SW480 (cell line): Measurements from ENCODE around the gene ZMYND15.

ENCODE experiments used
- DNase-seq: peaks from one replicate; pipeline ENCODE4 v3.0.0-alpha.2; 2016; ENCODE audit warnings: low spot score

The ZMYND15 gene

GRCh38 chr17:4743898-4744297 lies 4.3 kb downstream of the ZMYND15 start:
- no peak for DNase-seq

GRCh38 chr17:4744999-4745969 lies 5.7 kb downstream of the ZMYND15 start:
- DNase-seq = no peak

GRCh38 chr17:4747847-4748246 lies 8.2 kb downstream of the ZMYND15 start:
- DNase-seq = no peak

- DNase-seq = no peak
These were observed 9.1 kb downstream of the ZMYND15 start for GRCh38 chr17:4748686-4749085.

GRCh38 chr17:4750606-4751005 lies 11.0 kb downstream of the ZMYND15 start:
- DNase-seq = no peak

- no peak for DNase-seq
These were observed 12.3 kb downstream of the ZMYND15 start for GRCh38 chr17:4751932-4752331.

GRCh38 chr17:4753392-4753791 lies 13.8 kb downstream of the ZMYND15 start:
- no peak for DNase-seq

- DNase-seq = no peak
These were observed 20.2 kb downstream of the ZMYND15 start for GRCh38 chr17:4759776-4760236.

GRCh38 chr17:4764595-4764994 lies 25.0 kb downstream of the ZMYND15 start:
- DNase-seq = no peak

- DNase-seq = no peak
These were observed 26.6 kb downstream of the ZMYND15 start for GRCh38 chr17:4766201-4766600.

- DNase-seq = no peak
These were observed 27.1 kb downstream of the ZMYND15 start for GRCh38 chr17:4766723-4767122.

- DNase-seq = no peak
These were observed 28.7 kb downstream of the ZMYND15 start for GRCh38 chr17:4768298-4768697.

- peak; percentile 55 for DNase-seq
These were observed 30.0 kb downstream of the ZMYND15 start for GRCh38 chr17:4769628-4770027.

GRCh38 chr17:4771519-4772234 lies 32.0 kb downstream of the ZMYND15 start, which contains the start of gene TM4SF5:
TM4SF5 (plus strand) TSS chr17:4771886; CDS start chr17:4771923, 37 bp downstream.
- peak; percentile 83 for DNase-seq

- no peak for DNase-seq
These were observed 32.6 kb downstream of the ZMYND15 start for GRCh38 chr17:4772235-4772613.

GRCh38 chr17:4777969-4778760 lies 38.5 kb downstream of the ZMYND15 start:
- DNase-seq = no peak

- no peak for DNase-seq
These were observed 40.8 kb downstream of the ZMYND15 start for GRCh38 chr17:4780325-4780955.

GRCh38 chr17:4782652-4783051 lies 43.0 kb downstream of the ZMYND15 start:
- no peak for DNase-seq

- no peak for DNase-seq
These were observed 45.9 kb downstream of the ZMYND15 start for GRCh38 chr17:4785311-4786105.

GRCh38 chr17:4786106-4786511 lies 46.5 kb downstream of the ZMYND15 start, which contains the start of gene VMO1:
VMO1 (minus strand) TSS chr17:4786364; CDS start chr17:4786352, 12 bp downstream.
- no peak for DNase-seq

GRCh38 chr17:4786516-4786915 lies 46.9 kb downstream of the ZMYND15 start:
- DNase-seq = no peak
